Measurements from ENCODE around the gene TGFBR1.

DNA sequence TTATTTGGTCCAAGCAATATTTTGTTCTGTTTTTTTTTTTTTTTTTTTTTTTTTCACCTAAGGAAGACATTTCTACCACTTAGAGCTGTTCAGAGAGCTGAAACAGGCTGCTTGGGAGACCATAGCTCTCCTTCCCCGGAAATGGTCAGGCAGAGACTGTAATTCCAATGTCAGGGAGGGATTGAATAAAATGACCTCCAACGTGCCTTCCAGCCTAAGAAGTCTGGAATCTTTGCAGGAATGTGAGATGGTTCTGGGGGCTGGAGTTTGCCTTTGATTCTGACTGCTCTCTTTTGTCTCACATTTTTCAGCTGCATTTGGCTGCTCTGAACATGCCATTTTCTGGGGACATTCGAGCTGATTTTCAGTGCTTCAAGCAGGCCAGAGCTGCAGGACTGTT, 38.3 kb upstream of the TGFBR1 start:
- TF ChIP-seq POLR2AphosphoS5 (IDR thresholded peaks at IDR 0.05; ENCODE audit: low read depth, low read length) (no peak), TAF1 (IDR thresholded peaks at IDR 0.05; ENCODE audit: low read depth, low read length) (no peak), POLR2A (IDR thresholded peaks at IDR 0.05; ENCODE audit: low read depth, low read length) (no peak), PAX5 (IDR thresholded peaks at IDR 0.05; ENCODE audit: insufficient read depth, low read length, severe bottlenecking) (no peak)
